ENCODE data around the gene RALGAPB.

RALGAPB gene

GRCh38 chr20:38499366-38499765, 26.7 kb downstream of the RALGAPB start:
- no peak for TF ChIP-seq FOXM1 (IDR thresholded peaks at IDR 0.05; ENCODE audit: borderline replicate concordance, low read depth)
- no peak for TF ChIP-seq TCF12 (IDR thresholded peaks at IDR 0.05; ENCODE audit: low read depth)
- no peak for TF ChIP-seq EP300 (IDR thresholded peaks at IDR 0.05; ENCODE audit: borderline replicate concordance)
- no peak for TF ChIP-seq REST (IDR thresholded peaks at IDR 0.05; ENCODE audit: low read depth)
- TF ChIP-seq TAF1 (IDR thresholded peaks at IDR 0.05; ENCODE audit: low read depth) = no peak
- no peak for TF ChIP-seq USF1 (IDR thresholded peaks at IDR 0.05)
- no peak for TF ChIP-seq MAX (IDR thresholded peaks at IDR 0.05)
- no peak for TF ChIP-seq CEBPB (IDR thresholded peaks at IDR 0.05)
- no peak for TF ChIP-seq NFIC (IDR thresholded peaks at IDR 0.05)
- TF ChIP-seq CREB1 (IDR thresholded peaks at IDR 0.05; ENCODE audit: low read depth) = no peak
- TF ChIP-seq YY1 (IDR thresholded peaks at IDR 0.05; ENCODE audit: low read depth) = no peak
- no peak for TF ChIP-seq TEAD4 (IDR thresholded peaks at IDR 0.05)

- TF ChIP-seq ZBTB7A (IDR thresholded peaks at IDR 0.05; ENCODE audit: low read depth) (no peak), RAD21 (IDR thresholded peaks at IDR 0.05; ENCODE audit: low read depth) (no peak), MAX (IDR thresholded peaks at IDR 0.05) (no peak), TEAD4 (IDR thresholded peaks at IDR 0.05) (no peak)
Measured at GRCh38 chr20:38501858-38502436, 29.3 kb downstream of the RALGAPB start.

GRCh38 chr20:38504368-38505090, 31.9 kb downstream of the RALGAPB start:
- TF ChIP-seq CREB1 (IDR thresholded peaks at IDR 0.05; ENCODE audit: low read depth) (no peak), EGR1 (IDR thresholded peaks at IDR 0.05) (no peak), TCF12 (IDR thresholded peaks at IDR 0.05; ENCODE audit: low read depth) (no peak), MAX (IDR thresholded peaks at IDR 0.05) (no peak)

- no peak for TF ChIP-seq YY1 (IDR thresholded peaks at IDR 0.05; ENCODE audit: low read depth)
- TF ChIP-seq EP300 (IDR thresholded peaks at IDR 0.05; ENCODE audit: borderline replicate concordance) = no peak
- no peak for TF ChIP-seq ZBTB7A (IDR thresholded peaks at IDR 0.05; ENCODE audit: low read depth)
- TF ChIP-seq TAF1 (IDR thresholded peaks at IDR 0.05; ENCODE audit: low read depth) = no peak
- no peak for TF ChIP-seq EGR1 (IDR thresholded peaks at IDR 0.05)
- no peak for TF ChIP-seq USF1 (IDR thresholded peaks at IDR 0.05)
- TF ChIP-seq CEBPB (IDR thresholded peaks at IDR 0.05) = no peak
- no peak for TF ChIP-seq CREB1 (IDR thresholded peaks at IDR 0.05; ENCODE audit: low read depth)
- TF ChIP-seq REST (IDR thresholded peaks at IDR 0.05; ENCODE audit: low read depth) = no peak
Measured at GRCh38 chr20:38505091-38505455, 32.4 kb downstream of the RALGAPB start.

GRCh38 chr20:38514185-38514584, 41.5 kb downstream of the RALGAPB start:
- TF ChIP-seq CEBPB (IDR thresholded peaks at IDR 0.05) (no peak), TCF12 (IDR thresholded peaks at IDR 0.05; ENCODE audit: low read depth) (no peak), ZBTB7A (IDR thresholded peaks at IDR 0.05; ENCODE audit: low read depth) (no peak), CREB1 (IDR thresholded peaks at IDR 0.05; ENCODE audit: low read depth) (no peak), MAX (IDR thresholded peaks at IDR 0.05) (no peak), FOXM1 (IDR thresholded peaks at IDR 0.05; ENCODE audit: borderline replicate concordance, low read depth) (no peak), NFIC (IDR thresholded peaks at IDR 0.05) (no peak), EGR1 (IDR thresholded peaks at IDR 0.05) (no peak), TAF1 (IDR thresholded peaks at IDR 0.05; ENCODE audit: low read depth) (no peak), EP300 (IDR thresholded peaks at IDR 0.05; ENCODE audit: borderline replicate concordance) (no peak), TEAD4 (IDR thresholded peaks at IDR 0.05) (no peak)

- TF ChIP-seq RAD21 (IDR thresholded peaks at IDR 0.05; ENCODE audit: low read depth) (no peak), EP300 (IDR thresholded peaks at IDR 0.05; ENCODE audit: borderline replicate concordance) (no peak), CEBPB (IDR thresholded peaks at IDR 0.05) (no peak), ZBTB7A (IDR thresholded peaks at IDR 0.05; ENCODE audit: low read depth) (no peak), REST (IDR thresholded peaks at IDR 0.05; ENCODE audit: low read depth) (no peak), FOXM1 (IDR thresholded peaks at IDR 0.05; ENCODE audit: borderline replicate concordance, low read depth) (no peak), TCF12 (IDR thresholded peaks at IDR 0.05; ENCODE audit: low read depth) (no peak), NFIC (IDR thresholded peaks at IDR 0.05) (no peak), EGR1 (IDR thresholded peaks at IDR 0.05) (no peak), USF1 (IDR thresholded peaks at IDR 0.05) (no peak), TEAD4 (IDR thresholded peaks at IDR 0.05) (no peak), MAX (IDR thresholded peaks at IDR 0.05) (no peak), YY1 (IDR thresholded peaks at IDR 0.05; ENCODE audit: low read depth) (no peak), CREB1 (IDR thresholded peaks at IDR 0.05; ENCODE audit: low read depth) (no peak), TAF1 (IDR thresholded peaks at IDR 0.05; ENCODE audit: low read depth) (no peak)
Measured at GRCh38 chr20:38514947-38515346, 42.3 kb downstream of the RALGAPB start.

Measured in Ishikawa (cell line).